Fibroblast of pulmonary artery (primary cell): ENCODE results near the gene GPR15.

Experiments
- DNase-seq: peaks from one replicate; pipeline ENCODE4 v3.0.0-alpha.2; 2010; ENCODE audit warnings: low read depth
- H3K4me3 ChIP-seq: replicated peaks from 2 replicates; pipeline ENCODE4 v1.5.1; 2011; ENCODE audit warnings: low read depth, mild to moderate bottlenecking, control low read depth, low read length, moderate library complexity
- CTCF ChIP-seq: IDR thresholded peaks from 2 replicates; pipeline ENCODE4 v1.5.1; 2011; ENCODE audit warnings: mild to moderate bottlenecking, control low read depth, low read length, inconsistent platforms; ENCODE audit errors: missing control alignments

The GPR15 gene

GRCh38 chr3:98583766-98584165 lies 52.0 kb downstream of the GPR15 start:
- TF ChIP-seq CTCF, result no peak
- no peak for DNase-seq
- H3K4me3 ChIP-seq, result no peak overlapping the region
